Activated B cell treated with CpG ODN at 0.5 μM for 24 hours (primary cell): ENCODE measurements around the gene CAPN13. TPM values are rescaled to one million over a fixed set of nuclear protein-coding genes. Genes with fewer than 3 reads are reported as not detected.
"Not testable (repeated sequence)": the region's sequence is repeated elsewhere in the genome, so short reads cannot be mapped to it uniquely, and the experiment has no call there.

Experiments used
- ATAC-seq: fragments of 200-7000 bp; cut with Tn5 transposase; one replicate; pipeline ENCODE4 v1.10.0; 2021; ENCODE audit warnings: low read depth, mild to moderate bottlenecking, moderate library complexity
- CTCF ChIA-PET: fragments of 350-600 bp; sonication (Branson Sonifier 250); formaldehyde crosslinking; loops from one replicate; lab custom pipeline; 2021; ENCODE audit warnings: antibody characterized with exemption; lab: Charles Lee
- POLR2A ChIA-PET: fragments of 350-600 bp; sonication (Branson Sonifier 250); formaldehyde crosslinking; loops from one replicate; lab custom pipeline; 2021; ENCODE audit warnings: antibody characterized with exemption; lab: Charles Lee
- DNase-seq: peaks from one replicate; pipeline ENCODE4 v3.0.0; 2022
- H3K27ac Mint-ChIP-seq: one replicate; pipeline ENCODE4 v1.8.0; 2020; ENCODE audit warnings: mixed read lengths
- H3K27me3 Mint-ChIP-seq: one replicate; pipeline ENCODE4 v1.8.0; 2021; ENCODE audit warnings: mixed read lengths
- H3K36me3 Mint-ChIP-seq: one replicate; pipeline ENCODE4 v1.8.0; 2021; ENCODE audit warnings: low read depth, mixed read lengths
- H3K4me1 Mint-ChIP-seq: one replicate; pipeline ENCODE4 v1.8.0; 2021; ENCODE audit warnings: mixed read lengths
- H3K4me3 Mint-ChIP-seq: one replicate; pipeline ENCODE4 v1.8.0; 2020; ENCODE audit warnings: mild to moderate bottlenecking, mixed read lengths
- H3K9me3 Mint-ChIP-seq: one replicate; pipeline ENCODE4 v1.8.0; 2020; ENCODE audit warnings: mixed read lengths
- CTCF ChIP-seq: fragments of 200-600 bp; IDR thresholded peaks from one replicate; pipeline ENCODE4 v1.8.0; 2022; ENCODE audit warnings: antibody characterized with exemption, mild to moderate bottlenecking
- intact Hi-C: fragments of 100-400 bp; cut with micrococcal nuclease; formaldehyde crosslinking; loops from one replicate; pipeline ENCODE4 v1.15.1; 2024
- total RNA-seq: library from RNA; stranded (reverse); gene quantifications from 2 replicates; pipeline ENCODE4 v1.2.3, GENCODE V29; 2022

The CAPN13 gene
- total RNA-seq, 1 donor from 2014 or later, result not detected

- Mint-ChIP-seq H3K4me1 (peaks cover 4% of the 10 kb centered on the region), H3K27me3 (no peaks in the 10 kb centered on the region), H3K36me3 (peaks cover 6% of the 10 kb centered on the region), H3K27ac (no peak overlapping the region), H3K4me3 (no peak overlapping the region), H3K9me3 (peaks cover 29% of the 10 kb centered on the region)
- ChIA-PET CTCF (interaction anchor here (0.6 to 2.8 kb wide), 7 partner anchors 9 to 631 kb away, joined by 3 to 22 read pairs (median 4); no protein-coding TSS in a partner anchor), POLR2A (interaction anchor here (0.5 kb wide), 1 partner anchor 538 kb away, joined by 3 read pairs; no protein-coding TSS in a partner anchor)
- no peak for TF ChIP-seq CTCF
- ATAC-seq (no peak), DNase-seq (no peak)
- intact Hi-C loops, result no loop called here
Observed at GRCh38 chr2:30702694-30703093, 104.6 kb downstream of the CAPN13 start.

DNA sequence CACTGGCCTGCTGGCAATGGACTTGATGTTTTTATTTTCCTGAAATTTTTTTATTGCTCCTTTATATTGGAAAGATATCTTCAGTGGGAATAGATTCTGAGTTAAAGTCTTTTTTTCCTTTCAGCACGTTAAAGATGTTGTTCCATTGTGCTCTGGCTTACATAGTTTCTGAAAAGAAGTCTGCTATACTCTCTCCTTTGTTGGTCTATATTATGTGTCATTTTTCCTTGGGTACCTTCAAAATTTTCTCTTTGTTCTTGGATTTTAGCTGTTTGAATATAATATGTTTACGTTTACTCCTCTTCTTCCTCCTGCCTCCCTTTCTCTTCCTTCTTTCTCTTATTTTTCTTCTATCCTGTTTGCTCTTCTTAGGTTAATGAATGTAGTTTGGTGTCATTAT is 105.5 kb downstream of the CAPN13 start:
- ATAC-seq (no peak), DNase-seq (no peak)
- Mint-ChIP-seq H3K27me3 (no peaks in the 10 kb centered on the region), H3K9me3 (peaks cover 29% of the 10 kb centered on the region), H3K4me1 (peaks cover under 1% of the 10 kb centered on the region), H3K27ac (no peak overlapping the region), H3K36me3 (peaks cover 6% of the 10 kb centered on the region), H3K4me3 (no peak overlapping the region)
- no peak for TF ChIP-seq CTCF
- intact Hi-C loops, result no loop called here
- ChIA-PET POLR2A (no interaction called here), CTCF (interaction anchor here (1.3 to 2.8 kb wide), 4 partner anchors 10 to 537 kb away, joined by 3 to 22 read pairs (median 9); no protein-coding TSS in a partner anchor)

GRCh38 chr2:30697242-30698103 is 109.8 kb downstream of the CAPN13 start:
- intact Hi-C loops, H3K36me3 Mint-ChIP-seq, ATAC-seq: not testable (repeated sequence)

GRCh38 chr2:30695749-30696148 is 111.5 kb downstream of the CAPN13 start:
- H3K27ac Mint-ChIP-seq, result no peak overlapping the region

More at GRCh38 chr2:30697242-30698103, 109.8 kb downstream of the CAPN13 start:
- POLR2A ChIA-PET, H3K4me1 Mint-ChIP-seq, DNase-seq, H3K27ac Mint-ChIP-seq, H3K27me3 Mint-ChIP-seq, H3K4me3 Mint-ChIP-seq: not testable (repeated sequence)
- peaks cover 15% of the 10 kb centered on the region for H3K9me3 Mint-ChIP-seq
- CTCF ChIA-PET, result interaction anchor here (1.0 kb wide), 1 partner anchor 532 kb away, joined by 4 read pairs; no protein-coding TSS in a partner anchor

More at GRCh38 chr2:30695749-30696148, 111.5 kb downstream of the CAPN13 start:
- CTCF ChIA-PET, result interaction anchor here (2.1 kb wide), 2 partner anchors 11 to 16 kb away, joined by 6 to 8 read pairs; no protein-coding TSS in a partner anchor
- Mint-ChIP-seq H3K27me3 (peaks cover 1% of the 10 kb centered on the region), H3K4me3 (no peak overlapping the region), H3K36me3 (no peaks in the 10 kb centered on the region), H3K4me1 (no peaks in the 10 kb centered on the region), H3K9me3 (peaks cover 4% of the 10 kb centered on the region)
- POLR2A ChIA-PET, result no interaction called here
- ATAC-seq (no peak), DNase-seq (no peak)
- intact Hi-C loops, result no loop called here
- no peak for TF ChIP-seq CTCF
